Activated CD4-positive, alpha-beta T cell treated with anti-CD3 and anti-CD28 coated beads, Interleukin-2, Interleukin-4, amounts not matched to agents 100 ng/mL and 50 ng/mL, durations not matched to agents 16 hours and 8 hours (primary cell): ENCODE data around the gene EML3.
"Not testable (repeated sequence)": the region's sequence is repeated elsewhere in the genome, so short reads cannot be mapped to it uniquely, and the experiment has no call there.

Source experiments
- DNase-seq: peaks from one replicate; pipeline ENCODE4 v3.0.0-alpha.2; 2020; ENCODE audit warnings: low spot score

Gene EML3

DNA sequence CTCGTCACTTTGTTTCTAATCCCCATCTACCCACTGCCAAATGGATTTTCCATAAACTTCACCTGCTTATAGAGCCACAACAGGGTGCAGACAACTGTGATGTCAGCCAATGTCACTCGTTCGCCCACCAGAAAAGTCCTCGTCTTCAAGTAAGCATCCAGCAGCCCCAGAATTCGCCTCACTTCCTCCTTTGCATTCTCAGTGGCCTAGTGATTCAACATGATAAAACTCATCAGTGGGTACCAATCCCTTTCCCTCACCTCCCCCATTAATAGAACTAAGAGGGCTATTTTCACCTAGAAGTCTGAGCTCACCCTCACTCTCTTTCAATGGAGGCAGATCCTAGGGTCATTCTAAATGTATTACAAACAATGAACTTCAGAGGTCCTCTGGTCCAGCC lies 41.7 kb downstream of the EML3 start:
- not testable (repeated sequence) for DNase-seq

GRCh38 chr11:62569611-62570010 lies 43.0 kb downstream of the EML3 start:
- no peak for DNase-seq

DNA sequence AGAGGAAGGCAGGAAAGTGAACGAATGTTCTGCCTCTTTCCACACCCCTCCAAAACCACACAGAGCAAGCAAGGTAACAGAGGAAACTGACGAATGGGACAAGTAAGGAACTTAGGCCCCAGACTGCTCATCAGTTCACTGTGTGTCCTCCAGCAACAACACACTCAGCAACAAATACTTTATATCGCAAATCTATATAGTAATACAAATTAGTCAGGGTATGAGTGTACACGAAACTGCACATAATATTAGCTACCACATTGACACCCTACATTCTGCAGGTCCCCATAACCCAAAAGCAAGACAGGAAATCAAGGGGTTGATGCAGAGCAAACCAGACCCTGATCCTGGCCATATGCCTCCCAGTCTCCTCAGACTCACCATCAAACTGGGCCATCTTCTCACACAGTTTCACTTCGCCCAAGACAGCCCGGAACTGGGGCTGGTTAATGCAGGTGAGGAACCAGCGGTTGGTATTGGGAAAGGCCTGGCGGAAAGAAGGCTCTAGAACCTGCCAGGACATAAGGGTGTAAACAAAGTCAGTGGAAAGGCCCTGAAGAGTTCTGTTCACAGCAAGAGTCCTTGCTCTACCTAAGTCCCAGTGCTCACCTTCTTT lies 45.4 kb downstream of the EML3 start:
- no peak for DNase-seq

DNA sequence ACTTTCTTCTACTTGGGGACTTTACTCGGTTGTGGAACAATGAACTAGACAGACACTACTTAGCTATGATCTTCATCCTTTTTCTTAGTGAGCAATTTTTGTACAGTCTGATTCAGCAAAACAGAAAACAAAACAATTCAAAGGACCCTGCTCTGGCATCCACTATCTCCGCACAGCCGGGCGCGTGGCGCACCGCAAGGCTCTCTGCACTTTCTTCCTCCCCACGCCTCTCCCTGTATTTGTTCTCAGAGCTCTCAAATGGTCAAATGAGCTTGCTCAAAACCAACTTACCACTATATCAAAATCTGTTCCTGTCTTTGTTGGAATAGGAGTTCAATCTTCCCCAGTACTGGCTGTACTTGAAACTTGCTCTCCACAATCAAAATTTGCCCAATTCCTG lies 46.3 kb downstream of the EML3 start:
- no peak for DNase-seq

GRCh38 chr11:62565100-62565802 lies 47.3 kb downstream of the EML3 start:
- DNase-seq: no peak

DNA sequence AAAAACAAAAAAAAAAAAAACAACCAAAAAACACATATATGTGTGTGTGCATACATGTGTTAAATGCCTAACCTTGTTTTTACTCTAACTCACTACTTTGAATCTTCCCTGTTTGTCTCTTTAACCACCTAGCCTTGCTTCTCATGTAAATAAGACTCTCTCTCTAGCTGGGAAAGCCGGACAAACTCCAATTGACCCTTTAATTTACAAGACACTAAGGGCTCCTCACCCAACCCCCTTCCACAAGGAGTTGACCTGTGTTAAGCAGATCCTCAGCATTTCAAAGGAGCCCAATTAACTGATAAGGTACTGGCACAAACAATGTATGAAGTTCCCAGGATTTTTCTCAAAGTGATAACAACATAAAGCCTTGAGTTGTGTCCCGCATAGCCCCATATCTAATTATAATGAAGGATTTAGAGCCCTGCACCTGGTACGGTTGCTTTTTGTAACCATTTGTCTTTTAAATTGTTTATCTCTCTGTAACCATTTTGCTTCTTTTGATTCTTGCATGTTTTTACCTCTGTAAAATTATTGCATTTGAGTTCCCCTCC lies 50.8 kb downstream of the EML3 start:
- not testable (repeated sequence) for DNase-seq

- DNase-seq: peak; percentile 71
Measured at GRCh38 chr11:62560566-62561103, 51.9 kb downstream of the EML3 start.

GRCh38 chr11:62559626-62560025 lies 52.9 kb downstream of the EML3 start:
- not testable (repeated sequence) for DNase-seq

- no peak for DNase-seq
Measured at GRCh38 chr11:62559204-62559603, 53.4 kb downstream of the EML3 start.

- no peak for DNase-seq
Measured at GRCh38 chr11:62558669-62559068, 53.9 kb downstream of the EML3 start.

DNA sequence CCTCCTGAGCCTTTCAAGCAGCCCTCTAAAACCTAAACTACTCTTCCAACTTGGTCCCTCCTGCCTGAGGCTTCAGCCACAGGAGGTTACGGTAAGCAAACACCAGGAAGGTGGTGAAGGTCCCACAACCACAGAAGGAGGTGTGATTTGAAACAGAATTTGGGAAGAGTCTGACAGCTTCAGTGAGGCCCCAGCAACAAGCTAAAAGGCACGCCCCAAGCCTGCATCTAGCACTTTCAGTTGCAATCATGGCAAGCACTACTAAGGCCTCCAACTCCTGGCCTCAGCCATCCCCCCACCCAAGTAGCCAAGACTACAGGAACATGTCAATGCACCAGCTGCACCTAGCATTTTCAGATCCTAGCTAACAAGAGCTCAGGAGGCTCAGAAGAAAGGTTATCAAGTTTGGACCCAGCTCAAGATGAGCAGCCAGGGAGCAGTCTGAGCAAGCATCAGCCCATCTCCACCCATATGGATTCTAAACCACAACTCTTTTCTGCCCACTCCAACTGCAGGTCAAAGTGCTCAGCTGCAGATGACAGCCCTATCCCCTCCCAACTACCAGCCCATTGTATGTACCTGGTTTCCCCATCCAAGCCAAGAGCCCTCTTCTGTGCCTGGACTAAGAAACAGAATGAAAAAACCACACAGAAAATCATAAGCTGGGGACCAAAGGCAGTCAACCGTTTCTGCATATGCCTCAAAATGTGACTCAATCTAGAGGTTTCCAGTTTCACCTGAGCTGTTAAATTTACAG lies 55.5 kb downstream of the EML3 start:
- peak; percentile 93 for DNase-seq

GRCh38 chr11:62556108-62556874 lies 56.3 kb downstream of the EML3 start:
- DNase-seq: peak; percentile 96

GRCh38 chr11:62555464-62556107 lies 57.0 kb downstream of the EML3 start:
- DNase-seq: peak; percentile 92

- no peak for DNase-seq
Measured at GRCh38 chr11:62554387-62555167, 58.0 kb downstream of the EML3 start.

DNA sequence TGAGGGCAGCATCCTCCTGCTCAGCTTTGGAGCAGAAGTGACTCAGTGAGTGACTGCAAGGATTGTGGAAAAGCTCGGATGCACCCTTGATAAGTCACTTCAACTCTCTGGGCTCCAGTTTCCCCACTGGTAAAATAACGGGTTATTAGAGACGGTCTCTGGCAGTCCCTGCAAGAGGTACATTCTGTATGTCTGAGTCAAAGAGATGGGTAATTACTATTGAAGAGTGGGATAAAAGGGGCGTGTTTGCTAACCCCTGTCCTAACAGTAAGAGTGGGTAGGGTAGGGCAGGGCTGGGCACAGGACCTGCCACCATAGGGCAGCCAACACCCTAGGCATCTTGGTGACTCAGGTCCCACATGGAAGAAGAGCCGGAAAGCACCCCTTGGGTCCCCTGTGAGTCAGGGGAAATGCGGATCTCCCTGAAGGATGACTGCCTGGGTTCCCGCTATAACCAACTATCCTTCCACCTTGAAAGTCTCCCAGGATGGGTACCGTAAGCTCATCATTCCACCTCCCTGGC lies 58.7 kb downstream of the EML3 start:
- no peak for DNase-seq

GRCh38 chr11:62553080-62553838 lies 59.3 kb downstream of the EML3 start:
- peak; percentile 53 for DNase-seq

DNA sequence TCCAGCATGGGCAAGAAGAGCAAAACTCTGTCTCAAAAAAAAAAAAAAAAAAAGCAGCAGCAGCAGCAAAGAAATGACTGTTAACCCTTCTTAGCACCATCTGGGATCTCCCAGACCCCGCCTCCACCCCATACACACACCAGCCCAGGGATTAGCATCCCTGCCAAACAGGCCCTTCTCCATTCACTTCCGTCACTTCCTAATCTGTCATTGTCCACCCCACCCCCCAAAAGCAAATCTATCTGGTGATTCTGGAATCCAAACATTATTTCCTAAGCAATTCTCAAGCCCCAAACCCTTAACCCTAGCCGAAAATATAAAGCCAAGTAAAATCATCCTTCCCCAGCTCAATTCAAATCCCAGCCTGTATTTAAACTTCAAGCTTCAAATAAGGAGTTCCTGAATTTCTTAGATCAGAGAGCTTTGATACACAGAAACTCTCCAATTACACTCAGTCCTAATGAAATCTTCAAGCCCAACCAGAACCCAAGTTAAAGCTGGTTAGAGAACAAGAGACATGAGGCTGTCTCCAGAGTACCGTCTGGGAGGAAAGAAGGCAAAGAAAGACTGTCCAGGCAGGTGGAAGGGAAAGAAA lies 60.0 kb downstream of the EML3 start:
- no peak for DNase-seq
